GM12874 (cell line): ENCODE results near the gene IPO7.

Experiments used
- TF ChIP-seq, protein P1 (sequence below): IDR thresholded peaks from 2 replicates; pipeline ENCODE4 v1.5.1; 2011; ENCODE audit warnings: low read depth, mild to moderate bottlenecking, control low read depth, low read length, moderate library complexity; ENCODE audit not compliant: insufficient read depth

Gene IPO7

DNA sequence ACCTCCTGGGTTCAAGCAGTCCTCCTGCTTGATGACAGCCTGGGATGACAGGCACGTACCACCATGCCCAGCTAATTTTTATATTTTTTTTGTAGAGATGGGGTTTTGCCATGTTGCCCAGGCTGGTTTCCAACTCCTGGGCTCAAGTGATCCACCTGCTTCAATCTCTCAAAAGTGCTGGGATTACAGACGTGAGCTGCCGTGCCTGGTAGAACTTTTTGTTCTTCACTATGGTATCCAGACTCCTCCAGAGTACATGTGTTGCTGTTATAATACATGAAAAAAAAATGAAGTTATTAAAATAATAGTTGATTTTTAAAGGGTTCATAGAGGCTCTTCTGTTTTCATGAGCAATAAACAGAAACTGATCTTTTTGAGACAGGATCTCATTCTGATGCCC, 105.9 kb downstream of the IPO7 start:
- TF ChIP-seq, protein P1, sequence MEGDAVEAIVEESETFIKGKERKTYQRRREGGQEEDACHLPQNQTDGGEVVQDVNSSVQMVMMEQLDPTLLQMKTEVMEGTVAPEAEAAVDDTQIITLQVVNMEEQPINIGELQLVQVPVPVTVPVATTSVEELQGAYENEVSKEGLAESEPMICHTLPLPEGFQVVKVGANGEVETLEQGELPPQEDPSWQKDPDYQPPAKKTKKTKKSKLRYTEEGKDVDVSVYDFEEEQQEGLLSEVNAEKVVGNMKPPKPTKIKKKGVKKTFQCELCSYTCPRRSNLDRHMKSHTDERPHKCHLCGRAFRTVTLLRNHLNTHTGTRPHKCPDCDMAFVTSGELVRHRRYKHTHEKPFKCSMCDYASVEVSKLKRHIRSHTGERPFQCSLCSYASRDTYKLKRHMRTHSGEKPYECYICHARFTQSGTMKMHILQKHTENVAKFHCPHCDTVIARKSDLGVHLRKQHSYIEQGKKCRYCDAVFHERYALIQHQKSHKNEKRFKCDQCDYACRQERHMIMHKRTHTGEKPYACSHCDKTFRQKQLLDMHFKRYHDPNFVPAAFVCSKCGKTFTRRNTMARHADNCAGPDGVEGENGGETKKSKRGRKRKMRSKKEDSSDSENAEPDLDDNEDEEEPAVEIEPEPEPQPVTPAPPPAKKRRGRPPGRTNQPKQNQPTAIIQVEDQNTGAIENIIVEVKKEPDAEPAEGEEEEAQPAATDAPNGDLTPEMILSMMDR, result no peak

DNA sequence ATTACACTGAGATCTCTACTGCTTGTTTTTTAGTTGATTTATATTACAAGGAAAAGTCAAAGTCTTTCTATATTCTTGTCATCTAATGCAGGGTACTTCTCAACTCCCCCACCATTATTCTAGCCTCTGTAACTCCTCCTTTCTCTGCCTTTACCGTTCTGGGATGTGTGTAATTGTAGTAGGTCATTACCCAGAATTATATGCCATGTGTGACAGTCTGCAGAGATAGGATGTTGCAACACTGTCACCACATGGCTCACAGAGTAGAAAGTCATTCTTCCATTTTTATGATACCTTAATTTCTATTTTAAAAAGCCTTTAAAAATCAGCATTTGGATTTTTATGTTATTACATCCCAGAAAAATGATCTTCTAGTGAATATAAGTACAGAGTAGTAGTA, 109.0 kb downstream of the IPO7 start:
- TF ChIP-seq, protein P1, result no peak

DNA sequence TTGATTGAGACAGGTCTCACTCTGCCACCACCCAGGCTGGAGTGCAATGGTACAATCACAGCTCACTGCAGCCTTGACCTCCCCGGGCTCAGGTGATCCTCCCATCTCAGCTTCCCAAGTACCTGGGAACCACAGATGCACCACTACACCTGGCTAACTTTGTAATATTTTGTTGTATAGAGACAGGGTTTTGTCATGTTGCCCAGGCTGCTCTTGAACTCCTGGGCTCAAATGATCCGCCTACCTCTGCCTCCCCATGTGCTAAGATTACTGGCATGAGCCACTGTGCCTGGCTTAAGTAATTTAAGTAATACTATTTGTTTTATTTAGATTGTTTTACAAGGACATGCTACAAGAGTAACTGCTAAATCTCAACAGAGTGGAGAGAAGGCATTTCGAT, 109.9 kb downstream of the IPO7 start:
- TF ChIP-seq, protein P1, result no peak

DNA sequence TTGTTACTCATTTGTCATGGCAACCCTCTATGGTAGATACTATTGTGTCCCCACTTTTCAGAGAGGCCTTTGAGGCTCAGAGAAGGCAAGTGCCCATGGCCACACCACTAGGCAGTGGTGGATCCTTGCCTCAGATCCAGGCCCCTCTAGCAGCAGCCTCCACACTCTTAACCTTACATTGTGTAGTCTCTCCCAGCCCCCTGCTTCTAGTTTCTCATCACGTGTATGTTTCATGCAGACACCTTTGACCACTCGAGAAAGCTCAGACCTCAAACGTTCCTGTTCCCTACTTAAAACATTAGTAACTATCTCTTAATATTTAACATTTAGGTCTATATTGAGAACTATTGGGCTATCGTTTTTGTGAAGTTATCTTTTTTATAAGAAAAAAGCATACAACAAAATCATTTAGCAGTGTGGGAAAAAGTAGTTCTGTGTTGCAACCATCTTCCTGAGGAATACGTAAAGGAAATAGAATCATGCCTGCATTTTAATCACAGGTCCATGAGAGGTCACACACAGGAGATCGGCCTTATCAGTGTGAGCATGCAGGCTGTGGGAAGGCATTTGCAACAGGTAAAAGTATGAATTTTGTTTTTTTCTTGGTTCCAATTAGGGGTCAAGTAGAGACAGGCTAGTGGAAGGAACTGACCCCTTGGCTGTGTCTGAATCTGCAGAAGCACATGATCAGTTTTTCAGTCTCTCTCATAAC, 111.5 kb downstream of the IPO7 start:
- TF ChIP-seq, protein P1, result no peak
